CD14-positive monocyte (primary cell): Measurements from ENCODE around the gene MATCAP1. TPM values are rescaled to one million over a fixed set of nuclear protein-coding genes. Genes with fewer than 3 reads are reported as not detected.

Source experiments
- DNase-seq, 3 donors: peaks; one replicate each; pipeline ENCODE4 v3.0.0-alpha.2; 2011 to 2022
- H2AFZ ChIP-seq: 2 replicates; pipeline ENCODE4 v1.6.0; 2012; ENCODE audit warnings: mild to moderate bottlenecking, low read depth, low read length, inconsistent platforms; ENCODE audit not compliant: insufficient read depth, poor library complexity, severe bottlenecking
- H3K27ac ChIP-seq, 2 donors: 1 replicate in 1 of 2; 2 replicates in 1 of 2; pipeline ENCODE4 v1.5.1; 2012 to 2013; ENCODE audit warnings: low read length in 2 of 2, control low read depth in 1 of 2, inconsistent platforms in 1 of 2, low read depth in 1 of 2, mild to moderate bottlenecking in 1 of 2
- H3K27me3 ChIP-seq, 2 donors: one replicate each; pipeline versions ENCODE4 v1.6.0 to v1.6.1; 2011 to 2013; ENCODE audit warnings: low read length in 2 of 2; ENCODE audit not compliant: control insufficient read depth in 2 of 2, insufficient read depth in 2 of 2
- H3K36me3 ChIP-seq, 2 donors: replicated peaks in 1 of 2; 1 replicate in 1 of 2; 2 replicates in 1 of 2; pipeline versions ENCODE4 v1.5.1 to v1.6.1; 2012 to 2013; ENCODE audit warnings: low read length in 2 of 2, control low read depth in 1 of 2, inconsistent platforms in 1 of 2, mild to moderate bottlenecking in 1 of 2; ENCODE audit not compliant: insufficient read depth in 2 of 2, control insufficient read depth in 1 of 2
- H3K4me1 ChIP-seq, 2 donors: 1 replicate in 1 of 2; 2 replicates in 1 of 2; pipeline versions ENCODE4 v1.5.1 to v1.6.1; 2012 to 2013; ENCODE audit warnings: low read length in 2 of 2, control low read depth in 1 of 2, inconsistent platforms in 1 of 2, mild to moderate bottlenecking in 1 of 2, moderate library complexity in 1 of 2; ENCODE audit not compliant: insufficient read depth in 2 of 2, control insufficient read depth in 1 of 2
- H3K4me2 ChIP-seq: replicated peaks from 2 replicates; pipeline ENCODE3; 2012; ENCODE audit warnings: low read length, moderate library complexity, mild to moderate bottlenecking; ENCODE audit not compliant: poor library complexity, severe bottlenecking; ENCODE audit errors: extremely low read depth
- H3K4me3 ChIP-seq, 3 experiments: fragments of 200-600 bp in 1 of 3; sonication (generic) in 1 of 3; replicated peaks in 1 of 3; 1 replicate in 2 of 3; 2 replicates in 1 of 3; pipeline ENCODE4 v1.5.1; 2011 to 2013; ENCODE audit warnings: low read length in 3 of 3, mild to moderate bottlenecking in 3 of 3, control low read depth in 2 of 3, low read depth in 2 of 3, inconsistent platforms in 1 of 3, moderate library complexity in 1 of 3
- H3K79me2 ChIP-seq: 2 replicates; pipeline ENCODE4 v1.6.0; 2012; ENCODE audit warnings: mild to moderate bottlenecking, control low read depth, inconsistent platforms, low read length, moderate library complexity; ENCODE audit not compliant: insufficient read depth
- H3K9ac ChIP-seq: 2 replicates; pipeline ENCODE4 v1.6.0; 2017; ENCODE audit warnings: low read length, mild to moderate bottlenecking; ENCODE audit not compliant: insufficient read depth, poor library complexity, severe bottlenecking
- H3K9me3 ChIP-seq, 2 donors: replicated peaks in 1 of 2; 1 replicate in 1 of 2; 2 replicates in 1 of 2; pipeline versions ENCODE4 v1.5.1 to v1.6.1; 2012 to 2013; ENCODE audit warnings: low read length in 2 of 2, control low read depth in 1 of 2; ENCODE audit not compliant: control insufficient read depth in 1 of 2, insufficient read depth in 1 of 2
- H4K20me1 ChIP-seq: 2 replicates; pipeline ENCODE4 v1.6.0; 2012; ENCODE audit warnings: mild to moderate bottlenecking, low read length, control low read depth, moderate library complexity; ENCODE audit not compliant: insufficient read depth
- H3K27ac Mint-ChIP-seq, 7 donors: one replicate each; pipeline ENCODE4 v1.8.0; 2020; ENCODE audit warnings: mild to moderate bottlenecking in 7 of 7, mixed read lengths in 7 of 7, moderate library complexity in 6 of 7, inconsistent platforms in 2 of 7
- H3K27me3 Mint-ChIP-seq, 3 donors: one replicate each; pipeline ENCODE4 v1.8.0; 2021 to 2022; ENCODE audit warnings: low read depth in 3 of 3, mild to moderate bottlenecking in 3 of 3, mixed read lengths in 3 of 3, moderate library complexity in 3 of 3, inconsistent platforms in 1 of 3
- H3K36me3 Mint-ChIP-seq, 2 donors: one replicate each; pipeline ENCODE4 v1.8.0; 2020; ENCODE audit warnings: mixed read lengths in 2 of 2, inconsistent platforms in 1 of 2, mild to moderate bottlenecking in 1 of 2
- H3K4me1 Mint-ChIP-seq: one replicate; pipeline ENCODE4 v1.8.0; 2020; ENCODE audit warnings: mild to moderate bottlenecking, mixed read lengths
- H3K4me3 Mint-ChIP-seq, 2 donors: one replicate each; pipeline ENCODE4 v1.8.0; 2020; ENCODE audit warnings: mild to moderate bottlenecking in 2 of 2, mixed read lengths in 2 of 2, moderate library complexity in 1 of 2
- H3K9me3 Mint-ChIP-seq, 7 donors: one replicate each; pipeline ENCODE4 v1.8.0; 2020 to 2022; ENCODE audit warnings: mixed read lengths in 7 of 7, mild to moderate bottlenecking in 6 of 7, moderate library complexity in 6 of 7, inconsistent platforms in 2 of 7
- WGBS: methylation state at CpG from one replicate; pipeline ENCODE4 v1.1.5; 2013; ENCODE audit warnings: missing lambda C conversion rate; ENCODE audit not compliant: insufficient coverage; 5-methylcytosine and 5-hydroxymethylcytosine counted together
- intact Hi-C, 2 donors: fragments of 100-400 bp; cut with micrococcal nuclease; formaldehyde crosslinking; loops; one replicate each; pipeline versions ENCODE4 v1.15.0 to v1.15.1; 2023
- polyA plus RNA-seq, 3 donors: library from polyadenylated mRNA; depleted of rRNA in 1 of 3; unstranded in 2 of 3; stranded (reverse) in 1 of 3; fragments of 300-500 nt in 2 of 3; fragments of >200 nt in 1 of 3; fragmentation: Illumina TruSeq in 2 of 3; gene quantifications; 1 replicate in 2 of 3; 2 replicates in 1 of 3; pipeline ENCODE4 v1.2.3, GENCODE V29; 2012 to 2021
- TF ChIP-seq, protein P1 (sequence below): fragments of 200-600 bp; IDR thresholded peaks from one replicate; pipeline ENCODE4 v1.8.0; 2022; ENCODE audit warnings: antibody characterized with exemption, mild to moderate bottlenecking

MATCAP1 gene
- polyA plus RNA-seq, 3 donors = 0.58 to 43.3 (median 0.99) TPM

DNA sequence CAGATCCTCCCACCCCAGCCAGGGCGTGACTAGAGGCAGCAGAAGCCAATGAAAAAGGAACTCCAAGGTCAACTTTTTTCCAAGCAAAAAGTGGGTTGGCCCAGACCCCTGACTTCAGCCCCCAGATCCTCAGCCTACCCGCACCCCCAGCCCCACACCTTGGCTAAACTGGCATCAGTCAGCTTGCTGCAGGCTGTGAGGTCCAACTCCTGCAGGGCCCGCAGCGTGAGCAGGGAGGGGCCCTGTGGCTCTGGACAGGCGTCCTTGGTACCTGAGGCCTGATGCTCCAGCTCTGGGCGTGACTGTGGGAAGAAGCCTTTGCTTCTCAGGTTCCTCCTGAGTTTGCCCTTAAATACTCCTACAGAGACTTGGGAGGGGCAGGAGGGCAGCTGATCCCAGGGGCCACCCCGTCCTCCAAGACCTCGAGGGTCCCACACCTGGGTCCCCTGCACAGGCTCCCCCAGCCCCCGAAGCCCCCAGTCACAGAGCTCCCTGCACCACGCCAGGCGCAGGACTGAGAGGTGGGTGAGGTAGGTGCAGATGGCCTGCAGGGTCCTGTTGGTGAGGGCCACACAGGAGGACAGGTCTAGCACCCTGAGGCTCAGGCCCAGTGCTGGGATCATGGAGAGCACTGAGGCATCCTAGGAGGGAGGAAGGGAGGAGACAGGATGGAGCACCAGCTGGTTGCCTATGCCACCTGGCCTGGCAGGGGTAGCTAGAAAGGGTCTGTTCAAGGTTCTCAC is 24.6 kb upstream of the MATCAP1 start:
- peaks cover 14 to 35% of the 10 kb centered on the region in 2 donors for H3K36me3 Mint-ChIP-seq
- Histone ChIP-seq H2AFZ (no peak overlapping the region), H3K4me3 (no peak overlapping the region), H3K36me3 (peaks cover 13 to 26% of the 10 kb centered on the region in 2 donors), H3K4me1 (no peaks in the 10 kb centered on the region), H3K27me3 (no peaks in the 10 kb centered on the region), H3K9ac (no peak overlapping the region), H3K27ac (peak overlapping the region in 1 of 2 donors; percentile 12), H3K79me2 (no peaks in the 10 kb centered on the region), H4K20me1 (peaks cover 3% of the 10 kb centered on the region), H3K9me3 (no peaks in the 10 kb centered on the region), H3K4me2 (no peak overlapping the region)
- TF ChIP-seq, protein P1, sequence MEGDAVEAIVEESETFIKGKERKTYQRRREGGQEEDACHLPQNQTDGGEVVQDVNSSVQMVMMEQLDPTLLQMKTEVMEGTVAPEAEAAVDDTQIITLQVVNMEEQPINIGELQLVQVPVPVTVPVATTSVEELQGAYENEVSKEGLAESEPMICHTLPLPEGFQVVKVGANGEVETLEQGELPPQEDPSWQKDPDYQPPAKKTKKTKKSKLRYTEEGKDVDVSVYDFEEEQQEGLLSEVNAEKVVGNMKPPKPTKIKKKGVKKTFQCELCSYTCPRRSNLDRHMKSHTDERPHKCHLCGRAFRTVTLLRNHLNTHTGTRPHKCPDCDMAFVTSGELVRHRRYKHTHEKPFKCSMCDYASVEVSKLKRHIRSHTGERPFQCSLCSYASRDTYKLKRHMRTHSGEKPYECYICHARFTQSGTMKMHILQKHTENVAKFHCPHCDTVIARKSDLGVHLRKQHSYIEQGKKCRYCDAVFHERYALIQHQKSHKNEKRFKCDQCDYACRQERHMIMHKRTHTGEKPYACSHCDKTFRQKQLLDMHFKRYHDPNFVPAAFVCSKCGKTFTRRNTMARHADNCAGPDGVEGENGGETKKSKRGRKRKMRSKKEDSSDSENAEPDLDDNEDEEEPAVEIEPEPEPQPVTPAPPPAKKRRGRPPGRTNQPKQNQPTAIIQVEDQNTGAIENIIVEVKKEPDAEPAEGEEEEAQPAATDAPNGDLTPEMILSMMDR = no peak
- intact Hi-C loops = no loop called here
- H3K9me3 Mint-ChIP-seq = peaks cover 0 to 2% (median 0%) of the 10 kb centered on the region in 7 donors
- no peak for DNase-seq
- H3K27ac Mint-ChIP-seq = peak overlapping the region in 1 of 7 donors; percentile 41
- H3K4me1 Mint-ChIP-seq = peaks cover 6% of the 10 kb centered on the region
- no peak overlapping the region for H3K4me3 Mint-ChIP-seq
- peaks cover 0 to 9% (median 5%) of the 10 kb centered on the region in 3 donors for H3K27me3 Mint-ChIP-seq
- 90% methylated on average over 4 of the region's 11 CpGs for WGBS

DNA sequence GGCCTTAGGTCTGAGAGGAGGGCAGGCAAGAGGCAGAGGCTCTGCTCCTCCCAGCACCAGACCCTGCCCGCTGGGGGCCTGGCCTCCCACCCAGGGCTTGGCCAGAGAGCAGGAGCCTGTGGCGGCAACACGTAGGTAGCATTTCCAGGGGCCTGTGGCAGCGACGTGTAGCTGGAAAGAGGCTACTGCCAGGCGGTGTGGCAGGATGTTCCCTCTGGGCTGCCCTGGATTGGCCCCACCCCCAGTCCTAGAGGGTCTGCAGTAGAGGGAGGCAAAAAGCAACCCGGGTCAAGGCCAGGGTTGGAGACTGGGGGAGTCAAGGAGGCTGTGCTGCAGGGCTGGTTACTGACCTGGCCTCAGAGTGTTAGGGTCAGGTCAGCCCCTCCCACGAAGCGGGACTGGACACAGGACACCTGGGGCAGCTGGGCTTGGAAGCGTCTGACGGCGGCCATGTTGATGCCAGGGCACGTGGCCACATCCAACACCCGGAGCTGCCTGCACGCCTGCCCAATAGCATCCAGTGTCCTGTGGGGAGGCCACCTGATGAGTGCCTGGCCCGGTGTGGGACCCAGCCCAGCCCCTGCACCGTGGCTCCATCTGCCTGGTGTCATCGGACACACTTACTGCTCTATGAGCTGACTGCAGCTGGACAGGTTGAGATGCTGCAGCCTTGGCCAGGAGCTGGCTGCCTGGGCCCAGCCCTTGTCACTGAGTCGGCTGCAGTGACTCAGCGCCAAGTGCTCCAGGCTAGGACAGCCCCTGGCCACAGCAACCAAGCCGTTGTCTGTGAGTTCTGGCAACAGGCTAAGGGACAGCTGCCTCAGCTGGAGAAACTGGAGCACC is 23.7 kb upstream of the MATCAP1 start:
- H3K4me3 Mint-ChIP-seq = no peak overlapping the region
- DNase-seq = no peak
- TF ChIP-seq, protein P1 = no peak
- no peaks in the 10 kb centered on the region for H3K4me1 ChIP-seq
- no peaks in the 10 kb centered on the region for H3K27me3 ChIP-seq
- intact Hi-C loops = no loop called here
- peaks cover 22 to 35% of the 10 kb centered on the region in 2 donors for H3K36me3 ChIP-seq
- H3K79me2 ChIP-seq = no peaks in the 10 kb centered on the region
- no peak overlapping the region for H2AFZ ChIP-seq
- peaks cover 19 to 41% of the 10 kb centered on the region in 2 donors for H3K36me3 Mint-ChIP-seq
- WGBS = 91% methylated on average over 21 of the region's 21 CpGs
- H3K9me3 Mint-ChIP-seq = peaks cover 0 to 2% (median 0%) of the 10 kb centered on the region in 7 donors
- peaks cover 3% of the 10 kb centered on the region for H4K20me1 ChIP-seq
- H3K9me3 ChIP-seq = no peaks in the 10 kb centered on the region
- no peak overlapping the region for H3K27ac Mint-ChIP-seq
- H3K4me3 ChIP-seq = no peak overlapping the region
- H3K9ac ChIP-seq = no peak overlapping the region
- H3K27ac ChIP-seq = peak overlapping the region in 1 of 2 donors; percentile 12
- no peak overlapping the region for H3K4me2 ChIP-seq
- no peaks in the 10 kb centered on the region for H3K4me1 Mint-ChIP-seq
- peaks cover 0 to 9% (median 5%) of the 10 kb centered on the region in 3 donors for H3K27me3 Mint-ChIP-seq
